Activated naive CD8-positive, alpha-beta T cell treated with anti-CD3 and anti-CD28 coated beads for 36 hours (primary cell): ENCODE results near the gene CAMTA1. TPM values are rescaled to one million over a fixed set of nuclear protein-coding genes. Genes with fewer than 3 reads are reported as not detected.
A peak's percentile ranks its signal among the peaks of the same experiment; 100 is the strongest.
"Not testable (repeated sequence)": the region's sequence is repeated elsewhere in the genome, so short reads cannot be mapped to it uniquely, and the experiment has no call there.

Experiments
- DNase-seq: peaks from one replicate; pipeline ENCODE4 v3.0.0; 2021
- H3K27ac Mint-ChIP-seq: one replicate; pipeline ENCODE4 v1.8.0; 2022; ENCODE audit warnings: mild to moderate bottlenecking, moderate library complexity, mixed read lengths
- H3K27me3 Mint-ChIP-seq: one replicate; pipeline ENCODE4 v1.8.0; 2022; ENCODE audit warnings: mild to moderate bottlenecking, mixed read lengths
- H3K36me3 Mint-ChIP-seq: one replicate; pipeline ENCODE4 v1.8.0; 2021; ENCODE audit warnings: mild to moderate bottlenecking, mixed read lengths
- H3K4me1 Mint-ChIP-seq: one replicate; pipeline ENCODE4 v1.8.0; 2021; ENCODE audit warnings: mixed read lengths
- H3K4me3 Mint-ChIP-seq: one replicate; pipeline ENCODE4 v1.8.0; 2022; ENCODE audit warnings: mild to moderate bottlenecking, moderate library complexity, mixed read lengths
- H3K9me3 Mint-ChIP-seq: one replicate; pipeline ENCODE4 v1.8.0; 2022; ENCODE audit warnings: mixed read lengths
- total RNA-seq, 2 experiments: library from RNA; stranded (reverse); gene quantifications; one replicate each; pipeline ENCODE4 v1.2.3, GENCODE V29; 2021

The CAMTA1 gene
- total RNA-seq, 2 experiments from 2014 or later = 70.4 to 71.4 TPM

- peak overlapping the region; percentile 71 for H3K4me3 Mint-ChIP-seq
- H3K4me1 Mint-ChIP-seq = peaks cover 8% of the 10 kb centered on the region
- no peak for DNase-seq
- H3K27me3 Mint-ChIP-seq = peaks cover 85% of the 10 kb centered on the region
- no peak overlapping the region for H3K27ac Mint-ChIP-seq
- H3K9me3 Mint-ChIP-seq = no peaks in the 10 kb centered on the region
- H3K36me3 Mint-ChIP-seq = no peaks in the 10 kb centered on the region
These were observed 920.0 kb downstream of the CAMTA1 start for GRCh38 chr1:7705048-7705907.

GRCh38 chr1:7705908-7706216 is 920.6 kb downstream of the CAMTA1 start:
- peak overlapping the region; percentile 43 for H3K4me3 Mint-ChIP-seq

GRCh38 chr1:7707527-7707926 is 922.3 kb downstream of the CAMTA1 start:
- H3K4me1 Mint-ChIP-seq = peaks cover 8% of the 10 kb centered on the region
- no peaks in the 10 kb centered on the region for H3K9me3 Mint-ChIP-seq
- peaks cover 76% of the 10 kb centered on the region for H3K27me3 Mint-ChIP-seq
- H3K36me3 Mint-ChIP-seq = no peaks in the 10 kb centered on the region
- no peak for DNase-seq
- H3K4me3 Mint-ChIP-seq = no peak overlapping the region
- no peak overlapping the region for H3K27ac Mint-ChIP-seq

More at GRCh38 chr1:7705908-7706216, 920.6 kb downstream of the CAMTA1 start:
- no peak for DNase-seq
- Mint-ChIP-seq H3K4me1 (peaks cover 8% of the 10 kb centered on the region), H3K9me3 (no peaks in the 10 kb centered on the region), H3K27ac (no peak overlapping the region), H3K27me3 (peaks cover 86% of the 10 kb centered on the region), H3K36me3 (no peaks in the 10 kb centered on the region)

GRCh38 chr1:7708065-7708464 is 922.8 kb downstream of the CAMTA1 start:
- not testable (repeated sequence) for H3K4me1 Mint-ChIP-seq, H3K36me3 Mint-ChIP-seq, DNase-seq, H3K4me3 Mint-ChIP-seq, H3K9me3 Mint-ChIP-seq, H3K27ac Mint-ChIP-seq
- peaks cover 75% of the 10 kb centered on the region for H3K27me3 Mint-ChIP-seq

- H3K9me3 Mint-ChIP-seq = no peaks in the 10 kb centered on the region
- H3K36me3 Mint-ChIP-seq = no peaks in the 10 kb centered on the region
- H3K4me1 Mint-ChIP-seq = peaks cover 6% of the 10 kb centered on the region
- no peak for DNase-seq
- no peak overlapping the region for H3K4me3 Mint-ChIP-seq
- H3K27ac Mint-ChIP-seq = no peak overlapping the region
- H3K27me3 Mint-ChIP-seq = peaks cover 61% of the 10 kb centered on the region
These were observed 925.6 kb downstream of the CAMTA1 start for GRCh38 chr1:7710859-7711258.

- no peak overlapping the region for H3K27ac Mint-ChIP-seq
- no peak overlapping the region for H3K4me3 Mint-ChIP-seq
- no peaks in the 10 kb centered on the region for H3K9me3 Mint-ChIP-seq
- H3K27me3 Mint-ChIP-seq = peaks cover 46% of the 10 kb centered on the region
- DNase-seq = no peak
- no peaks in the 10 kb centered on the region for H3K4me1 Mint-ChIP-seq
- H3K36me3 Mint-ChIP-seq = no peaks in the 10 kb centered on the region
These were observed 927.6 kb downstream of the CAMTA1 start for GRCh38 chr1:7712731-7713323.

GRCh38 chr1:7716506-7716905 is 931.3 kb downstream of the CAMTA1 start:
- H3K4me3 Mint-ChIP-seq = no peak overlapping the region
- H3K36me3 Mint-ChIP-seq = no peaks in the 10 kb centered on the region
- H3K4me1 Mint-ChIP-seq = no peaks in the 10 kb centered on the region
- H3K27me3 Mint-ChIP-seq = peaks cover 35% of the 10 kb centered on the region
- H3K9me3 Mint-ChIP-seq = no peaks in the 10 kb centered on the region
- H3K27ac Mint-ChIP-seq = no peak overlapping the region
- DNase-seq = no peak

- Mint-ChIP-seq H3K36me3 (no peaks in the 10 kb centered on the region), H3K4me3 (no peak overlapping the region), H3K9me3 (no peaks in the 10 kb centered on the region), H3K27me3 (peaks cover 32% of the 10 kb centered on the region), H3K27ac (no peak overlapping the region), H3K4me1 (no peaks in the 10 kb centered on the region)
- DNase-seq = no peak
These were observed 932.6 kb downstream of the CAMTA1 start for GRCh38 chr1:7717748-7718368.

GRCh38 chr1:7719468-7720094 is 934.3 kb downstream of the CAMTA1 start:
- H3K27me3 Mint-ChIP-seq = peaks cover 30% of the 10 kb centered on the region
- H3K4me3 Mint-ChIP-seq = no peak overlapping the region
- no peaks in the 10 kb centered on the region for H3K4me1 Mint-ChIP-seq
- no peaks in the 10 kb centered on the region for H3K9me3 Mint-ChIP-seq
- no peak for DNase-seq
- H3K36me3 Mint-ChIP-seq = no peaks in the 10 kb centered on the region
- H3K27ac Mint-ChIP-seq = no peak overlapping the region

- Mint-ChIP-seq H3K9me3 (no peaks in the 10 kb centered on the region), H3K4me3 (no peak overlapping the region), H3K4me1 (peaks cover 8% of the 10 kb centered on the region), H3K27me3 (peaks cover 23% of the 10 kb centered on the region), H3K27ac (no peak overlapping the region), H3K36me3 (no peaks in the 10 kb centered on the region)
- no peak for DNase-seq
These were observed 936.9 kb downstream of the CAMTA1 start for GRCh38 chr1:7721940-7722669.

GRCh38 chr1:7722670-7723012 is 937.4 kb downstream of the CAMTA1 start:
- Mint-ChIP-seq H3K27ac (no peak overlapping the region), H3K36me3 (no peaks in the 10 kb centered on the region), H3K4me3 (no peak overlapping the region), H3K27me3 (peaks cover 23% of the 10 kb centered on the region), H3K9me3 (no peaks in the 10 kb centered on the region), H3K4me1 (peaks cover 8% of the 10 kb centered on the region)
- DNase-seq = no peak

GRCh38 chr1:7726623-7727022 is 941.4 kb downstream of the CAMTA1 start:
- Mint-ChIP-seq H3K27me3 (peaks cover 13% of the 10 kb centered on the region), H3K4me1 (peaks cover 8% of the 10 kb centered on the region), H3K4me3 (no peak overlapping the region), H3K27ac (no peak overlapping the region), H3K36me3 (no peaks in the 10 kb centered on the region), H3K9me3 (no peaks in the 10 kb centered on the region)
- no peak for DNase-seq

- Mint-ChIP-seq H3K4me1 (peaks cover 8% of the 10 kb centered on the region), H3K27ac (no peak overlapping the region), H3K27me3 (peaks cover 16% of the 10 kb centered on the region), H3K9me3 (no peaks in the 10 kb centered on the region), H3K36me3 (no peaks in the 10 kb centered on the region), H3K4me3 (no peak overlapping the region)
- DNase-seq = no peak
These were observed 942.7 kb downstream of the CAMTA1 start for GRCh38 chr1:7727809-7728471.

GRCh38 chr1:7729761-7730160 is 944.5 kb downstream of the CAMTA1 start:
- no peak overlapping the region for H3K4me3 Mint-ChIP-seq
- no peak overlapping the region for H3K27ac Mint-ChIP-seq
- peaks cover 28% of the 10 kb centered on the region for H3K27me3 Mint-ChIP-seq
- H3K9me3 Mint-ChIP-seq = no peaks in the 10 kb centered on the region
- DNase-seq = no peak
- peaks cover 8% of the 10 kb centered on the region for H3K4me1 Mint-ChIP-seq
- H3K36me3 Mint-ChIP-seq = no peaks in the 10 kb centered on the region
